ENCODE data around the gene PRDM16. TPM values are rescaled to one million over a fixed set of nuclear protein-coding genes. Genes with fewer than 3 reads are reported as not detected.

The PRDM16 gene
- total and polyA plus RNA-seq, 2 of the 13 experiments (the other 11 are each of a cell fraction or from before 2014, with no cell fraction given) = 0.15 to 0.81 TPM

- TF ChIP-seq MZF1 (CRISPR knock-in tag; IDR thresholded peaks at IDR 0.05; ENCODE audit: borderline replicate concordance) = no peak
- no peak for TF ChIP-seq CAMTA2 (CRISPR knock-in tag; IDR thresholded peaks at IDR 0.05; ENCODE audit: borderline replicate concordance)
- TF ChIP-seq HMGXB4 (CRISPR knock-in tag; IDR thresholded peaks at IDR 0.05; ENCODE audit: borderline replicate concordance in 1 of 2, low read depth in 1 of 2) = peak in 1 of 2 experiments; percentile 29; a peak in 2 of 4 replicates
- TF ChIP-seq, protein P1, sequence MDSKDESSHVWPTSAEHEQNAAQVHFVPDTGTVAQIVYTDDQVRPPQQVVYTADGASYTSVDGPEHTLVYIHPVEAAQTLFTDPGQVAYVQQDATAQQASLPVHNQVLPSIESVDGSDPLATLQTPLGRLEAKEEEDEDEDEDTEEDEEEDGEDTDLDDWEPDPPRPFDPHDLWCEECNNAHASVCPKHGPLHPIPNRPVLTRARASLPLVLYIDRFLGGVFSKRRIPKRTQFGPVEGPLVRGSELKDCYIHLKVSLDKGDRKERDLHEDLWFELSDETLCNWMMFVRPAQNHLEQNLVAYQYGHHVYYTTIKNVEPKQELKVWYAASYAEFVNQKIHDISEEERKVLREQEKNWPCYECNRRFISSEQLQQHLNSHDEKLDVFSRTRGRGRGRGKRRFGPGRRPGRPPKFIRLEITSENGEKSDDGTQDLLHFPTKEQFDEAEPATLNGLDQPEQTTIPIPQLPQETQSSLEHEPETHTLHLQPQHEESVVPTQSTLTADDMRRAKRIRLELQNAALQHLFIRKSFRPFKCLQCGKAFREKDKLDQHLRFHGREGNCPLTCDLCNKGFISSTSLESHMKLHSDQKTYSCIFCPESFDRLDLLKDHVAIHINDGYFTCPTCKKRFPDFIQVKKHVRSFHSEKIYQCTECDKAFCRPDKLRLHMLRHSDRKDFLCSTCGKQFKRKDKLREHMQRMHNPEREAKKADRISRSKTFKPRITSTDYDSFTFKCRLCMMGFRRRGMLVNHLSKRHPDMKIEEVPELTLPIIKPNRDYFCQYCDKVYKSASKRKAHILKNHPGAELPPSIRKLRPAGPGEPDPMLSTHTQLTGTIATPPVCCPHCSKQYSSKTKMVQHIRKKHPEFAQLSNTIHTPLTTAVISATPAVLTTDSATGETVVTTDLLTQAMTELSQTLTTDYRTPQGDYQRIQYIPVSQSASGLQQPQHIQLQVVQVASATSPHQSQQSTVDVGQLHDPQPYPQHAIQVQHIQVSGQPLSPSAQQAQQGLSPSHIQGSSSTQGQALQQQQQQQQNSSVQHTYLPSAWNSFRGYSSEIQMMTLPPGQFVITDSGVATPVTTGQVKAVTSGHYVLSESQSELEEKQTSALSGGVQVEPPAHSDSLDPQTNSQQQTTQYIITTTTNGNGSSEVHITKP (CRISPR knock-in tag; IDR thresholded peaks at IDR 0.05; ENCODE audit: low read depth) = no peak; the same call in 1 of the 2 replicates
- TF ChIP-seq, protein P2, sequence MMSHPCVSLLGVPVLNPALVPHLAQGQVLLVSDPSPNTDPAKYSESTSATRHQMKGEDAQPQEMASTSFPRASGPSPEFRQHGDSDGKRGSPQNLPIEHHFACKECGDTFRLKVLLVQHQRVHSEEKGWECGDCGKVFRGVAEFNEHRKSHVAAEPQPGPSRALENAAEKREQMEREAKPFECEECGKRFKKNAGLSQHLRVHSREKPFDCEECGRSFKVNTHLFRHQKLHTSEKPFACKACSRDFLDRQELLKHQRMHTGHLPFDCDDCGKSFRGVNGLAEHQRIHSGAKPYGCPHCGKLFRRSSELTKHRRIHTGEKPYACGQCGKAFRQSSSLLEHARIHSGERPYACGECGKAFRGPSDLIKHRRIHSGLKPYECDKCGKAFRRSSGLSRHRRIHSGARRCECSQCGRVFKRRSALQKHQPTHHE (CRISPR knock-in tag; IDR thresholded peaks at IDR 0.05; ENCODE audit: borderline replicate concordance) = 0 out of 2 replicates have a peak, but pooled peaks have one; percentile 12
- no peak for TF ChIP-seq USF2 (IDR thresholded peaks at IDR 0.05; ENCODE audit: low read depth, low read length)
- no peak for TF ChIP-seq USF2 (CRISPR knock-in tag; IDR thresholded peaks at IDR 0.05; ENCODE audit: borderline replicate concordance)
- 0 out of 2 replicates have a peak, but pooled peaks have one; percentile 15 for TF ChIP-seq YEATS4 (CRISPR knock-in tag; IDR thresholded peaks at IDR 0.05; ENCODE audit: borderline replicate concordance)
- no peak for TF ChIP-seq CC2D1A (CRISPR knock-in tag; IDR thresholded peaks at IDR 0.05)
- TF ChIP-seq ZSCAN25 (CRISPR knock-in tag; IDR thresholded peaks at IDR 0.05) = peak; percentile 22; the same call in 1 of the 2 replicates
- TF ChIP-seq PCBP2 (optimal IDR thresholded peaks at IDR 0.05; ENCODE audit: low read depth, low read length, poor library complexity, severe bottlenecking) = no peak
- TF ChIP-seq SCMH1 (CRISPR knock-in tag; IDR thresholded peaks at IDR 0.05; ENCODE audit: borderline replicate concordance) = no peak
- TF ChIP-seq, protein P3, sequence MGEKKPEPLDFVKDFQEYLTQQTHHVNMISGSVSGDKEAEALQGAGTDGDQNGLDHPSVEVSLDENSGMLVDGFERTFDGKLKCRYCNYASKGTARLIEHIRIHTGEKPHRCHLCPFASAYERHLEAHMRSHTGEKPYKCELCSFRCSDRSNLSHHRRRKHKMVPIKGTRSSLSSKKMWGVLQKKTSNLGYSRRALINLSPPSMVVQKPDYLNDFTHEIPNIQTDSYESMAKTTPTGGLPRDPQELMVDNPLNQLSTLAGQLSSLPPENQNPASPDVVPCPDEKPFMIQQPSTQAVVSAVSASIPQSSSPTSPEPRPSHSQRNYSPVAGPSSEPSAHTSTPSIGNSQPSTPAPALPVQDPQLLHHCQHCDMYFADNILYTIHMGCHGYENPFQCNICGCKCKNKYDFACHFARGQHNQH (CRISPR knock-in tag; IDR thresholded peaks at IDR 0.05) = peak; percentile 84; the same call in 1 of the 2 replicates
- no peak for TF ChIP-seq GZF1 (CRISPR knock-in tag; IDR thresholded peaks at IDR 0.05)
- TF ChIP-seq ZNF598 (CRISPR knock-in tag; IDR thresholded peaks at IDR 0.05; ENCODE audit: borderline replicate concordance) = no peak
- TF ChIP-seq ZNF839 (CRISPR knock-in tag; IDR thresholded peaks at IDR 0.05; ENCODE audit: borderline replicate concordance) = no peak
These were observed 386.0 kb downstream of the PRDM16 start (continued) for GRCh38 chr1:3454811-3455618.
